ENCODE data around the gene RHBG. TPM values are rescaled to one million over a fixed set of nuclear protein-coding genes. Genes with fewer than 3 reads are reported as not detected.

RHBG gene
- total and polyA plus RNA-seq, 2 donors from 2014 or later = 4.2 to 61.9 TPM

DNA sequence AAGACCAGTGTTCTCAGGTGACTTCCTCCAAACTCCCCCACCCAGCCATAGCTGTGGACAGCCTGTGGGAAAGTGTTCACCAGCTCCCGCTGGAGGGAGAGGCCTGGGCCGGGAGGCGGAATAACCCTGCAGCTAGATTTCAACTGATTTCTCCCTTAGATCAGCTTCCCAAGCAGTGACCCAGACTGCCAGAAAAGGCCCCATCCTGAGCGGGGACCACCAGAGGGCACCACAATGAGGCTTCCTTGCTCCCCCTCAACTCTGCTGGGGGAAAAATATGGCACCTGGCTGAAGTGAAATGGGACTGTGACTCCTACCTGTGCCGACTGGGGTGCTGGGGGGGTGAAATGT, 50.8 kb downstream of the RHBG start:
- Histone ChIP-seq H3K4me1 (ENCODE audit: control insufficient read depth in 2 of 3, insufficient read depth in 2 of 3, low read depth in 1 of 3, low read length in 3 of 3) (peaks cover 0 to 10% (median 0%) of the 10 kb centered on the region in 3 donors), H3K9me3 (ENCODE audit: control insufficient read depth in 2 of 3, insufficient read depth in 1 of 3, low read length in 3 of 3) (no peaks in the 10 kb centered on the region), H3K9ac (ENCODE audit: low read length in 3 of 3) (no peak overlapping the region), H3K4me3 (ENCODE audit: low read length in 3 of 3) (peak overlapping the region in 1 of 3 donors; percentile 21), H3K36me3 (ENCODE audit: control insufficient read depth in 2 of 3, insufficient read depth in 3 of 3, low read length in 3 of 3) (no peaks in the 10 kb centered on the region), H3K27me3 (ENCODE audit: control insufficient read depth, insufficient read depth, low read length) (peaks cover 57% of the 10 kb centered on the region), H3K27ac (ENCODE audit: low read depth in 2 of 2, low read length in 2 of 2) (no peak overlapping the region)
- DNase-seq = no peak
- FAIRE-seq = no peak
- TF ChIP-seq, protein P1, sequence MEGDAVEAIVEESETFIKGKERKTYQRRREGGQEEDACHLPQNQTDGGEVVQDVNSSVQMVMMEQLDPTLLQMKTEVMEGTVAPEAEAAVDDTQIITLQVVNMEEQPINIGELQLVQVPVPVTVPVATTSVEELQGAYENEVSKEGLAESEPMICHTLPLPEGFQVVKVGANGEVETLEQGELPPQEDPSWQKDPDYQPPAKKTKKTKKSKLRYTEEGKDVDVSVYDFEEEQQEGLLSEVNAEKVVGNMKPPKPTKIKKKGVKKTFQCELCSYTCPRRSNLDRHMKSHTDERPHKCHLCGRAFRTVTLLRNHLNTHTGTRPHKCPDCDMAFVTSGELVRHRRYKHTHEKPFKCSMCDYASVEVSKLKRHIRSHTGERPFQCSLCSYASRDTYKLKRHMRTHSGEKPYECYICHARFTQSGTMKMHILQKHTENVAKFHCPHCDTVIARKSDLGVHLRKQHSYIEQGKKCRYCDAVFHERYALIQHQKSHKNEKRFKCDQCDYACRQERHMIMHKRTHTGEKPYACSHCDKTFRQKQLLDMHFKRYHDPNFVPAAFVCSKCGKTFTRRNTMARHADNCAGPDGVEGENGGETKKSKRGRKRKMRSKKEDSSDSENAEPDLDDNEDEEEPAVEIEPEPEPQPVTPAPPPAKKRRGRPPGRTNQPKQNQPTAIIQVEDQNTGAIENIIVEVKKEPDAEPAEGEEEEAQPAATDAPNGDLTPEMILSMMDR (IDR thresholded peaks at IDR 0.05; ENCODE audit: borderline replicate concordance, extremely low read depth, insufficient read depth) = no peak
- intact Hi-C loops (cut with DNase I) = no loop called here

DNA sequence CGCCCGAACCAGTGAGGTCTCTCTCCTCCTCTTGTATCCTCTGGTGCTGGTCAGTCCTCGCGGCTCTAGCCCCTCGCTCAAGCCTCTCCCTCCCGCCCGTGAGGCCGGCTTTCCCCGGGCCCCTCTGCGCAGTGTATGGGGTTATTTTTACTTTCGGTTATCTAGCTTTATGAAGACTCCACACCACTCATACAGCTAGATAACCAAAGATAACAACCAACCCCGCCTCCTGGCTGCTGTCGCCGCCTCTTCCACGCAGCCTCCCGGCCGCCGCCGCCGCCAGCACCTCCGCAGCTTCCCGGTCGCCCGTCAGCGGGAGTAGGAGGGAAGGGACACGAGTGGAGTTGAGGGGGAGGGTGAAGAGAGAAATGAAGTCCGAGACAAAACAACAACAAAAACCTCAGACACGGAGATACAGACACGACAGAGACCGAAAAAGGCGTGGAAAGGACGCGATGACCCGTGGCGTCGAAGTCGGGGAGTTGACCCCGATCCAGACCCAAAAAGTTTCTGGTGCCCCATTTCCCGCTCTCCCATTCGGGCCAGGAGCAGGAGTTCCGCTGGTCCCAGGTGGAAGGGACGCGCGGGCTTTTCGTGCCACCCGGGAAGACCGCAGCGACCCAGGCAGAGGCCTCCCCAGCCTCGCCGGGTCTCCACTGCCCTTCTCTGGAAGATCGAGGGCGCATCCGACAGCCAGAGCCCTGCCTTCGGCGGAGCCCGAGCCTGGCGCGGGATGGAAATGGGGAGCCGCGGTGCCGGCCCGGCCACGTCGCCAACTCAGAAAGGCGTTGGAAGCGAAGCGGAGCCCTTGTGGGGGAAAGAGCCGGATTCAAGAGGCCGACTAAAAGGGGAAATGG, 51.4 kb downstream of the RHBG start:
- no peak overlapping the region for H3K9ac ChIP-seq (ENCODE audit: low read length in 3 of 3)
- H3K4me1 ChIP-seq (ENCODE audit: control insufficient read depth in 2 of 3, insufficient read depth in 2 of 3, low read depth in 1 of 3, low read length in 3 of 3) = peaks cover 0 to 10% (median 0%) of the 10 kb centered on the region in 3 donors
- H3K9me3 ChIP-seq (ENCODE audit: control insufficient read depth in 2 of 3, insufficient read depth in 1 of 3, low read length in 3 of 3) = no peaks in the 10 kb centered on the region
- intact Hi-C loops (cut with DNase I) = no loop called here
- no peak for FAIRE-seq
- H3K27me3 ChIP-seq (ENCODE audit: control insufficient read depth, insufficient read depth, low read length) = peaks cover 58% of the 10 kb centered on the region
- no peak overlapping the region for H3K27ac ChIP-seq (ENCODE audit: low read depth in 2 of 2, low read length in 2 of 2)
- H3K4me3 ChIP-seq (ENCODE audit: low read length in 3 of 3) = peak overlapping the region in 1 of 3 donors; percentile 21
- H3K36me3 ChIP-seq (ENCODE audit: control insufficient read depth in 2 of 3, insufficient read depth in 3 of 3, low read length in 3 of 3) = no peaks in the 10 kb centered on the region
- DNase-seq = no peak
- TF ChIP-seq, protein P1 (IDR thresholded peaks at IDR 0.05; ENCODE audit: borderline replicate concordance, extremely low read depth, insufficient read depth) = no peak

GRCh38 chr1:156421062-156421938, 52.3 kb downstream of the RHBG start:
- no peaks in the 10 kb centered on the region for H3K36me3 ChIP-seq (ENCODE audit: control insufficient read depth in 2 of 3, insufficient read depth in 3 of 3, low read length in 3 of 3)
- intact Hi-C loops (cut with DNase I) = no loop called here
- TF ChIP-seq, protein P1 (IDR thresholded peaks at IDR 0.05; ENCODE audit: borderline replicate concordance, extremely low read depth, insufficient read depth) = no peak
- FAIRE-seq (no peak), DNase-seq (peak; percentile 73 to 92 (median 79))
- no peak overlapping the region for H3K9ac ChIP-seq (ENCODE audit: low read length in 3 of 3)
- H3K4me3 ChIP-seq (ENCODE audit: low read length in 3 of 3) = peak overlapping the region in 1 of 3 donors; percentile 29
- peaks cover 65% of the 10 kb centered on the region for H3K27me3 ChIP-seq (ENCODE audit: control insufficient read depth, insufficient read depth, low read length)
- no peak overlapping the region for H3K27ac ChIP-seq (ENCODE audit: low read depth in 2 of 2, low read length in 2 of 2)
- no peaks in the 10 kb centered on the region for H3K9me3 ChIP-seq (ENCODE audit: control insufficient read depth in 2 of 3, insufficient read depth in 1 of 3, low read length in 3 of 3)
- H3K4me1 ChIP-seq (ENCODE audit: control insufficient read depth in 2 of 3, insufficient read depth in 2 of 3, low read depth in 1 of 3, low read length in 3 of 3) = peaks cover 0 to 10% (median 0%) of the 10 kb centered on the region in 3 donors

Data from kidney (tissue), 14 donors.